C4-2B (cell line): ENCODE measurements around the gene RASEF.

Experiments
- H3K27ac ChIP-seq: fragments of 450-650 bp; 2 replicates; pipeline ENCODE4 v1.5.1; 2017
- CTCF ChIP-seq: fragments of 450-650 bp; conservative IDR thresholded peaks from 2 replicates; pipeline ENCODE4 v1.5.1; 2017; ENCODE audit warnings: mild to moderate bottlenecking
- ZFX ChIP-seq: fragments of 450-650 bp; IDR thresholded peaks from 2 replicates; pipeline ENCODE4 v1.6.1; 2017

RASEF gene

GRCh38 chr9:83000765-83001164 lies 62.2 kb downstream of the RASEF start:
- H3K27ac ChIP-seq, result no peak overlapping the region
- TF ChIP-seq CTCF (no peak), ZFX (no peak)

GRCh38 chr9:82998409-82998808 lies 64.5 kb downstream of the RASEF start:
- H3K27ac ChIP-seq, result no peak overlapping the region
- no peak for TF ChIP-seq ZFX
- no peak for TF ChIP-seq CTCF

- no peak overlapping the region for H3K27ac ChIP-seq
- no peak for TF ChIP-seq ZFX
- TF ChIP-seq CTCF, result no peak
These were observed 65.3 kb downstream of the RASEF start for GRCh38 chr9:82997476-82998140.

- TF ChIP-seq CTCF (no peak), ZFX (no peak)
- no peak overlapping the region for H3K27ac ChIP-seq
These were observed 66.0 kb downstream of the RASEF start for GRCh38 chr9:82996941-82997340.

- no peak for TF ChIP-seq CTCF
- no peak for TF ChIP-seq ZFX
- H3K27ac ChIP-seq, result no peak overlapping the region
These were observed 68.9 kb downstream of the RASEF start for GRCh38 chr9:82993856-82994605.

GRCh38 chr9:82991671-82992070 lies 71.3 kb downstream of the RASEF start:
- H3K27ac ChIP-seq, result no peak overlapping the region
- TF ChIP-seq ZFX (no peak), CTCF (no peak)

GRCh38 chr9:82989929-82990328 lies 73.0 kb downstream of the RASEF start:
- TF ChIP-seq CTCF (no peak), ZFX (no peak)
- H3K27ac ChIP-seq, result no peak overlapping the region
